UCSD-AML1 (cell line): ENCODE measurements around the gene SDHAF1.
"Not testable (repeated sequence)": the region's sequence is repeated elsewhere in the genome, so short reads cannot be mapped to it uniquely, and the experiment has no call there.

Source experiments
- DNase-seq: peaks from one replicate; lab custom pipeline; 2025; ENCODE audit not compliant: unreplicated experiment; lab: John Stamatoyannopoulos, UW

SDHAF1 gene

GRCh38 chr19:35995048-35995993, at the start of gene SDHAF1:
SDHAF1 (plus strand) TSS chr19:35995188; CDS start chr19:35995275, 87 bp downstream.
- DNase-seq, result peak; percentile 94

- DNase-seq, result no peak
Measured at GRCh38 chr19:35946203-35946602, 48.8 kb upstream of the SDHAF1 start.

- DNase-seq, result no peak
Measured at GRCh38 chr19:35949131-35949530, 45.9 kb upstream of the SDHAF1 start.

GRCh38 chr19:35955881-35956634, 38.9 kb upstream of the SDHAF1 start:
- DNase-seq, result no peak

GRCh38 chr19:35957411-35957810, 37.6 kb upstream of the SDHAF1 start:
- not testable (repeated sequence) for DNase-seq

- DNase-seq, result no peak
Measured at GRCh38 chr19:35958660-35959039, 36.3 kb upstream of the SDHAF1 start.

GRCh38 chr19:35959040-35959967, 35.7 kb upstream of the SDHAF1 start:
- DNase-seq, result peak; percentile 76

- no peak for DNase-seq
Measured at GRCh38 chr19:35959968-35960320, 35.0 kb upstream of the SDHAF1 start.

- DNase-seq, result no peak
Measured at GRCh38 chr19:35960432-35960972, 34.5 kb upstream of the SDHAF1 start.

- DNase-seq, result peak; percentile 57
Measured at GRCh38 chr19:35963514-35963913, 31.5 kb upstream of the SDHAF1 start.

GRCh38 chr19:35966771-35967170, 28.2 kb upstream of the SDHAF1 start:
- no peak for DNase-seq

GRCh38 chr19:35973487-35973886, 21.5 kb upstream of the SDHAF1 start:
- DNase-seq, result no peak

GRCh38 chr19:35975608-35976214, 19.3 kb upstream of the SDHAF1 start:
- DNase-seq, result no peak

GRCh38 chr19:35977446-35978222, 17.4 kb upstream of the SDHAF1 start:
- DNase-seq, result peak; percentile 65

- no peak for DNase-seq
Measured at GRCh38 chr19:35978271-35978670, 16.7 kb upstream of the SDHAF1 start.

- DNase-seq, result no peak
Measured at GRCh38 chr19:35978832-35979365, 16.1 kb upstream of the SDHAF1 start.

GRCh38 chr19:35980997-35981396, 14.0 kb upstream of the SDHAF1 start:
- DNase-seq, result not testable (repeated sequence)

GRCh38 chr19:35983177-35983576, 11.8 kb upstream of the SDHAF1 start:
- DNase-seq, result no peak

GRCh38 chr19:35986111-35986510, 8.9 kb upstream of the SDHAF1 start:
- no peak for DNase-seq
